GM12892 (cell line): ENCODE data around the gene PER3.

ENCODE experiments used
- POLR2A ChIP-seq: IDR thresholded peaks from 2 replicates; pipeline ENCODE4 v1.6.1; 2011; ENCODE audit warnings: low read depth, low read length, control low read depth
- POLR2AphosphoS5 ChIP-seq: IDR thresholded peaks from 2 replicates; pipeline ENCODE4 v1.6.1; 2011; ENCODE audit warnings: low read depth, low read length, control low read depth
- TAF1 ChIP-seq: IDR thresholded peaks from 2 replicates; pipeline ENCODE4 v1.6.1; 2011; ENCODE audit warnings: low read depth, mild to moderate bottlenecking, control low read depth, low read length, borderline replicate concordance

DNA sequence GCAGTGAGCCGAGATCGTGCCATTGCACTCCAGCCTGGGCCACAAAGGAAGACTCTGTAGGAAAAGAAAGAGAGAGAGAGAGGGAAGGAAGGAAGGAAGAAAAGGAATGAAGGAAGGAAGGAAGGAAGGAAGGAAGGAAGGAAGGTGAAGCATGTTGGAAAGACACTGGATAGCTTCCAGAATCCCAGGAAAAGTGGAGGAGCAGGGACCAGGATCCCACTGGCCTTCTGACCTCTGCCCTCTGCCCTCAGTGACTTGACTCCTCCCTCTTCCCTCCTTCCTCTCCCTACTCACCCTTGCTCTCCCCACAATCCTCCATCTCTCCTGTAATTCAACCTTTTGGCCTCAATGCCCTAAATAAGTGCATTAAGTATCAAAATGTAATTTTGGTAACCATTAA is 72.9 kb downstream of the PER3 start:
- no peak for TF ChIP-seq POLR2A
- TF ChIP-seq TAF1 = no peak
- no peak for TF ChIP-seq POLR2AphosphoS5
